ENCODE measurements around the gene TBC1D25. TPM values are rescaled to one million over a fixed set of nuclear protein-coding genes. Genes with fewer than 3 reads are reported as not detected.
A peak's percentile ranks its signal among the peaks of the same experiment; 100 is the strongest.

Gene TBC1D25, protein sequence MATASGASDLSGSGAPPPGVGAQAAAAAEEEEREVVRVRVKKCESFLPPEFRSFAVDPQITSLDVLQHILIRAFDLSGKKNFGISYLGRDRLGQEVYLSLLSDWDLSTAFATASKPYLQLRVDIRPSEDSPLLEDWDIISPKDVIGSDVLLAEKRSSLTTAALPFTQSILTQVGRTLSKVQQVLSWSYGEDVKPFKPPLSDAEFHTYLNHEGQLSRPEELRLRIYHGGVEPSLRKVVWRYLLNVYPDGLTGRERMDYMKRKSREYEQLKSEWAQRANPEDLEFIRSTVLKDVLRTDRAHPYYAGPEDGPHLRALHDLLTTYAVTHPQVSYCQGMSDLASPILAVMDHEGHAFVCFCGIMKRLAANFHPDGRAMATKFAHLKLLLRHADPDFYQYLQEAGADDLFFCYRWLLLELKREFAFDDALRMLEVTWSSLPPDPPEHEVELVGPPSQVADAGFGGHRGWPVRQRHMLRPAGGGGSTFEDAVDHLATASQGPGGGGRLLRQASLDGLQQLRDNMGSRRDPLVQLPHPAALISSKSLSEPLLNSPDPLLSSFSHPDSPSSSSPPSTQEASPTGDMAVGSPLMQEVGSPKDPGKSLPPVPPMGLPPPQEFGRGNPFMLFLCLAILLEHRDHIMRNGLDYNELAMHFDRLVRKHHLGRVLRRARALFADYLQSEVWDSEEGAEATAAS
- total RNA-seq (ENCODE audit: unreplicated experiment): 12.5 TPM
- long read RNA-seq, full-length matches to known transcripts: 4 of 5 reads
- long read RNA-seq, partial matches to known transcripts: 0 of 5 reads
- long read RNA-seq, other reads (novel, unspliced or antisense): 1 of 5 reads

DNA sequence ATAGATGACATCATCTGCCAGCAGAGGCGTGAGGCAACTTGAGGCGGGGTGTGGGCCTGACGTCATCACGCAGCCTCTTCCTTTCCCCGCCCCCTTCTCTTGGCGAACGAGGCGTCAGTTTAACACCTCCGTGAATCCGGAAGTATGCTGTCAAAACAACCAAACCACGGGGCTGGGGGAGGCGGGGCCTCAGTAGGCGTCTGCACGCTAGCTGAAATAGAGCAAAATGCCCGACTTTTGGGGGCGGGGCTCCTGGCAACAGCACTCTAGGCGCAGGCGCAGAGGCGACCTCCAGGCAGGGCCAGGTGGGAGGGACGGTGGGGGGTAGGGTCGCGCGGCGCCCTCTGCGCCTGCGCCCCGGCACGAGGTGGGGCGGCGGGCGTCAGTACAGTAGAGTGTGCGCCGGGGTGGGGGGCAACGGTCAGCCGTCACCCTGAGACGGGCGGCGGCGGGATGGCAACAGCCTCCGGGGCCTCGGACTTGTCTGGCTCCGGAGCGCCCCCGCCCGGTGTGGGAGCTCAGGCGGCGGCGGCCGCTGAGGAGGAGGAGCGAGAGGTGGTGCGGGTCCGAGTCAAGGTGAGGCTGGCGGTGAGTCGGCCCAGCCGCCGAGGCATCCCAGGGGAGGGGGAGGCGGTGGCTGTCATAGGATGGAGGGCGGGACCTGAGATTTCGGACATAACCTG is at the start of gene TBC1D25:
TBC1D25 (plus strand) TSS at position 370 of the 683 bp plus-strand sequence; CDS start at position 454, 84 bp downstream.
- peaks cover 6% of the 10 kb centered on the region for H3K4me1 Mint-ChIP-seq (ENCODE audit: unreplicated experiment)
- H3K9me3 Mint-ChIP-seq (ENCODE audit: unreplicated experiment): no peaks in the 10 kb centered on the region
- H3K4me3 Mint-ChIP-seq (ENCODE audit: unreplicated experiment): peak within 1 kb of the TSS; percentile 91
- peak within 1 kb of the TSS; percentile 72 for H3K27ac Mint-ChIP-seq (ENCODE audit: unreplicated experiment)
- peak; percentile 89 for DNase-seq (ENCODE audit: low spot score)
- H3K36me3 Mint-ChIP-seq (ENCODE audit: low read depth, unreplicated experiment): peaks cover 7% of the 10 kb centered on the region
- TF ChIP-seq, protein P1, sequence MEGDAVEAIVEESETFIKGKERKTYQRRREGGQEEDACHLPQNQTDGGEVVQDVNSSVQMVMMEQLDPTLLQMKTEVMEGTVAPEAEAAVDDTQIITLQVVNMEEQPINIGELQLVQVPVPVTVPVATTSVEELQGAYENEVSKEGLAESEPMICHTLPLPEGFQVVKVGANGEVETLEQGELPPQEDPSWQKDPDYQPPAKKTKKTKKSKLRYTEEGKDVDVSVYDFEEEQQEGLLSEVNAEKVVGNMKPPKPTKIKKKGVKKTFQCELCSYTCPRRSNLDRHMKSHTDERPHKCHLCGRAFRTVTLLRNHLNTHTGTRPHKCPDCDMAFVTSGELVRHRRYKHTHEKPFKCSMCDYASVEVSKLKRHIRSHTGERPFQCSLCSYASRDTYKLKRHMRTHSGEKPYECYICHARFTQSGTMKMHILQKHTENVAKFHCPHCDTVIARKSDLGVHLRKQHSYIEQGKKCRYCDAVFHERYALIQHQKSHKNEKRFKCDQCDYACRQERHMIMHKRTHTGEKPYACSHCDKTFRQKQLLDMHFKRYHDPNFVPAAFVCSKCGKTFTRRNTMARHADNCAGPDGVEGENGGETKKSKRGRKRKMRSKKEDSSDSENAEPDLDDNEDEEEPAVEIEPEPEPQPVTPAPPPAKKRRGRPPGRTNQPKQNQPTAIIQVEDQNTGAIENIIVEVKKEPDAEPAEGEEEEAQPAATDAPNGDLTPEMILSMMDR (IDR thresholded peaks at IDR 0.05; ENCODE audit: unreplicated experiment): no peak
- H3K27me3 Mint-ChIP-seq (ENCODE audit: unreplicated experiment): peaks cover 3% of the 10 kb centered on the region

DNA sequence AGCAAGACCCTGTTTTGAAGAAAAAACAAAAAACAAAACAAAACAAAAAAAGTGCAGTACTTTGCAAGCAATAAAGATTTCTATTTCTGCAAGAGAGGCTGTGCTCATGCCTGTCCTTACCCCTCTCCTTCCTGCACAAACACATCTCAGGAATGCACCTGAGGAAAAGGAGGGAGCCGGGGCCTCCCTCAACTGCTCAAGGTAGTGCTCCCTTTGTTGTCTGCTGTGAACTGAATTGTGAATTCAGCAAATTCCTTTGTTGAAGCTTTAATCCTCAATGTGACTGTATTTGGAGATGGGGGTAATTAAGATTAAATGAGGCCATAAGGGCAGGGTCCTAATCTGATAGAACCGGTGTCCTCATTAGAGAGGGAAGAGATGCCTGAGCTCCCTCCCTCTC is 49.6 kb upstream of the TBC1D25 start:
- Mint-ChIP-seq H3K9me3 (ENCODE audit: unreplicated experiment) (no peaks in the 10 kb centered on the region), H3K4me3 (ENCODE audit: unreplicated experiment) (no peak overlapping the region), H3K4me1 (ENCODE audit: unreplicated experiment) (peaks cover 5% of the 10 kb centered on the region), H3K27ac (ENCODE audit: unreplicated experiment) (no peak overlapping the region), H3K27me3 (ENCODE audit: unreplicated experiment) (peaks cover 2% of the 10 kb centered on the region), H3K36me3 (ENCODE audit: low read depth, unreplicated experiment) (no peaks in the 10 kb centered on the region)
- TF ChIP-seq, protein P1 (IDR thresholded peaks at IDR 0.05; ENCODE audit: unreplicated experiment): no peak
- no peak for DNase-seq (ENCODE audit: low spot score)

DNA sequence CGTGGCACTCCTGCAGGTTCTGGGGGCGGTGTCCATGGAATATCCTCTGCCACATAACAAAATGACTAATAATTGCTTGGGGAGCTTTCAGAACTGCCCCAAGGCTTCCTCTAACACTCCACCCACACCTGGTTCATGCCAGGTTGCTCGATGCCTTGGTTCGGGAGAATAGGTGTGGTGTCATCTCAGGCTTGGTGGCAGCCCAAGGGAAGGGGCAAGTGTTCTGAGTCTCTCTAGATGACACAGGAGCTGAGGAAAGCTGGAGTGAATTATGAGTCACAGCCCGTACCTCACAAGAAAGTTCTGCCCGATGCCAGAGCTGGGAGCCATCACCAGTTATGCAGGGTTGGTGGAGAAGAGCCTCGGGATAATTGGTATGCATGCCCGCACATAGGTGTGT is 48.9 kb upstream of the TBC1D25 start:
- Mint-ChIP-seq H3K9me3 (ENCODE audit: unreplicated experiment) (no peaks in the 10 kb centered on the region), H3K4me3 (ENCODE audit: unreplicated experiment) (no peak overlapping the region), H3K27me3 (ENCODE audit: unreplicated experiment) (peaks cover 2% of the 10 kb centered on the region)

DNA sequence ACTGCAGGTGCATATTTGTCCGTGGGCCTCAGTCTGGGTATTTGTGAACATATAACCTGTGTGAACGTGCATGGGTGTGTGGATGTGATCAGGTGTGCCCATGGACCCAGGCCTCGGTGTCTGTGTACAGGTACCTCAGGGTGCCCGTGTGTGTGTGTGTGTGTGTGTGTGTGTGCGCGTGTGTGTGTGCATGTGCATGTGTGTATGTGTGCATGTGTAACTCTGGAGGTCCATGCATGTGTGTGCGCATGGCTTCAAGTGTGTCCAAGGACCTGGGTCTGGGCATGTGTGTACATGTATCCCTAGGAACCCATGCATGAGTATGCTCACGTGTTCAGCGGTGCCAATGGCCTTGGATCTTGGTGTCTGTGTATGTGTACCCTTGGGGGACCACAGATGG is 47.7 kb upstream of the TBC1D25 start:
- Mint-ChIP-seq H3K9me3 (ENCODE audit: unreplicated experiment) (no peaks in the 10 kb centered on the region), H3K27me3 (ENCODE audit: unreplicated experiment) (peaks cover 2% of the 10 kb centered on the region), H3K4me1 (ENCODE audit: unreplicated experiment) (peaks cover 5% of the 10 kb centered on the region), H3K4me3 (ENCODE audit: unreplicated experiment) (no peak overlapping the region), H3K27ac (ENCODE audit: unreplicated experiment) (no peak overlapping the region), H3K36me3 (ENCODE audit: low read depth, unreplicated experiment) (no peaks in the 10 kb centered on the region)
- TF ChIP-seq, protein P1 (IDR thresholded peaks at IDR 0.05; ENCODE audit: unreplicated experiment): no peak
- no peak for DNase-seq (ENCODE audit: low spot score)

More for the DNA sequence above, 48.9 kb upstream of the TBC1D25 start:
- TF ChIP-seq, protein P1 (IDR thresholded peaks at IDR 0.05; ENCODE audit: unreplicated experiment): no peak
- Mint-ChIP-seq H3K36me3 (ENCODE audit: low read depth, unreplicated experiment) (no peaks in the 10 kb centered on the region), H3K27ac (ENCODE audit: unreplicated experiment) (no peak overlapping the region), H3K4me1 (ENCODE audit: unreplicated experiment) (peaks cover 5% of the 10 kb centered on the region)
- DNase-seq (ENCODE audit: low spot score): no peak
